Measurements from ENCODE around the gene TRA2B.

The TRA2B gene

DNA sequence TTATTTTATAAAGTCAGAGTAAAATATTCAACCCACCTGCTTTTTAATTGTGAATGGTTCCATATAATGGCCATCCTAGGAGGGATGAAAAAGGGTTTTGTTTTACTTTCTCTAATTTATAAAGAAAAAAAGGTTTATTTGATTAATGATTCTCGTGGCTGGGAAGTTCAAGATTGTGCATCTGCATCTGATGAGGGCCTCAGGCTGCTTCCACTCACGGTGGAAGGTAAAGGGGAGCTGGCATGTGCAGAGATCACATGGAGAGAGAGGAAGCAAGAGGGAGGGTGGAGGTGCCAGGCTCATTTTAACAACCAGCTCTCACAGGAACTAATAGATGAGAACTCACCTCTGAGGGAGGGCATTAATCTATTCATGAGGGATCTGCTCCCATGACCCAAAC lies 27.7 kb upstream of the TRA2B start:
- Histone ChIP-seq H3K79me2 (no peaks in the 10 kb centered on the region), H3K4me1 (peaks cover under 1% of the 10 kb centered on the region), H3K9ac (no peak overlapping the region), H3K4me3 (ENCODE audit: low read depth, low read length) (no peak overlapping the region), H3K27me3 (ENCODE audit: control insufficient read depth, insufficient read depth, low read length) (no peaks in the 10 kb centered on the region), H3K4me2 (ENCODE audit: low read length) (no peak overlapping the region), H3K36me3 (ENCODE audit: control insufficient read depth, insufficient read depth, low read length) (no peaks in the 10 kb centered on the region), H3K27ac (no peak overlapping the region), H2AFZ (no peak overlapping the region), H3K9me3 (ENCODE audit: control insufficient read depth, low read length) (no peaks in the 10 kb centered on the region)
- TF ChIP-seq, protein P1, sequence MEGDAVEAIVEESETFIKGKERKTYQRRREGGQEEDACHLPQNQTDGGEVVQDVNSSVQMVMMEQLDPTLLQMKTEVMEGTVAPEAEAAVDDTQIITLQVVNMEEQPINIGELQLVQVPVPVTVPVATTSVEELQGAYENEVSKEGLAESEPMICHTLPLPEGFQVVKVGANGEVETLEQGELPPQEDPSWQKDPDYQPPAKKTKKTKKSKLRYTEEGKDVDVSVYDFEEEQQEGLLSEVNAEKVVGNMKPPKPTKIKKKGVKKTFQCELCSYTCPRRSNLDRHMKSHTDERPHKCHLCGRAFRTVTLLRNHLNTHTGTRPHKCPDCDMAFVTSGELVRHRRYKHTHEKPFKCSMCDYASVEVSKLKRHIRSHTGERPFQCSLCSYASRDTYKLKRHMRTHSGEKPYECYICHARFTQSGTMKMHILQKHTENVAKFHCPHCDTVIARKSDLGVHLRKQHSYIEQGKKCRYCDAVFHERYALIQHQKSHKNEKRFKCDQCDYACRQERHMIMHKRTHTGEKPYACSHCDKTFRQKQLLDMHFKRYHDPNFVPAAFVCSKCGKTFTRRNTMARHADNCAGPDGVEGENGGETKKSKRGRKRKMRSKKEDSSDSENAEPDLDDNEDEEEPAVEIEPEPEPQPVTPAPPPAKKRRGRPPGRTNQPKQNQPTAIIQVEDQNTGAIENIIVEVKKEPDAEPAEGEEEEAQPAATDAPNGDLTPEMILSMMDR (IDR thresholded peaks at IDR 0.05), result no peak

DNA sequence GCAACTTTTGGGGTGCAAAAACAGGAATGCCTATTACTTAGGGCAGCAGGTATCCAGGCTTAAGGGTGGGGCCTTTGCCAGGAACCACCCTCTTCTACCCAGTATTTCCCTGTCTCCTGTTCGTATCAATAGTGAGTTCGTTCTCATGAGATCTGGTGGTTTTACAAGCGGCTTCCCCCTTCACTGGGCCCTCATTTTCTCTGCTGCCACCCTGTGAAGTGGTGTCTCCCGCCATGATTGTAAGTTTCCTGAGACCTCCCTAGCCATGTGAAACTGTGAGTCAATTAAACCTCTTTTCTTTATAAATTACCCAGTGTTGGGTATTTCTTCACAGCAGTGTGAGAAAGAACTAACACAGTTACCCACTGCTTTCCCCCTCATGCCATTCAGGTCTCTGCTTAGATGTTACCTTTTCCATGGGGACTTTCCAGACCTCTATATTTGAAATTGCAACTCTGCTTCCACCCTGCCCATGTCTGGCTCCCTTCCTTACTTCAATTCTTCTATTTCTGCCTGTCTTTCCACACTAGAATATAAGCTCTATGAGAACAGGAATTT lies 23.9 kb upstream of the TRA2B start:
- no peaks in the 10 kb centered on the region for H3K27me3 ChIP-seq (ENCODE audit: control insufficient read depth, insufficient read depth, low read length)
- H3K9ac ChIP-seq, result no peak overlapping the region
- no peaks in the 10 kb centered on the region for H3K79me2 ChIP-seq
- no peak overlapping the region for H2AFZ ChIP-seq
- no peak overlapping the region for H3K4me3 ChIP-seq (ENCODE audit: low read depth, low read length)
- TF ChIP-seq, protein P1 (IDR thresholded peaks at IDR 0.05), result no peak
- no peaks in the 10 kb centered on the region for H3K9me3 ChIP-seq (ENCODE audit: control insufficient read depth, low read length)
- no peaks in the 10 kb centered on the region for H3K36me3 ChIP-seq (ENCODE audit: control insufficient read depth, insufficient read depth, low read length)
- peaks cover 9% of the 10 kb centered on the region for H3K4me1 ChIP-seq
- no peak overlapping the region for H3K27ac ChIP-seq
- H3K4me2 ChIP-seq (ENCODE audit: low read length), result no peak overlapping the region

DNA sequence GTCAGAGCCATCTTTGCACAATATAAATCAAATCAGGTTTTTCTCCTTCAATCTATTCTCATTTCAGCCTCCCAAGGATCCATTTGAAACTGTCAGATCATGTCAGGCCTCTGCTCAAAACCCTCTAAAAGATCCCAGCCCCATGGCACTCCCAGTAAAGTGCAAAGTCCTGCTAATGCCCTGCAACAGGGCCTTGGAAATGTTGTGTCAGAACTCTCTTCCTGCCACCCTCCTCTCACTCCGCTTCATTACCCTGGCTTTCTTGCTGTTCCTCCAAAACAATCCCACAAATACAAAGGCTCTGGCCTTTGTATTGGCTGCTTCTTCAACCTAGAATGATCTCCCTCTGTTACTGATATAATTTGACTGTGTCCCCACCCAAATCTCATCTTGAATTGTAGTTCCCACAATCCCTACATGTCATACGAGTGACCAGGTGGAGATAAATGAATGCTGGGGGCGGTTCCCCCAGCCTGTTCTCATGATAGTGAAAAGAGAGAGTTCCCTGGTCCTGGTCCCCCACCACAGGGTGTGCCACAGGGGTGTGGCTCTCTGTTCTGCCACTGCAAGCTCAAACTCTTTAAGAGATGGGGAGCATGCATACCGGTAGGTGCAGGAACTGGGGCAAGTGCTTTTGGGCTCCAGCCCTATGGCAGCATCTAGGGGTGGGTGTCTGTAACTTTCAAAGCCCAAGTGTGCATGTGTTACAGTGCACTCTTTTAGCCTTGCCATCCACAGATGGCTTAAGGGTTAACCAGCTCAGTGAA lies 22.9 kb upstream of the TRA2B start:
- Histone ChIP-seq H3K9ac (no peak overlapping the region), H3K27me3 (ENCODE audit: control insufficient read depth, insufficient read depth, low read length) (no peaks in the 10 kb centered on the region), H3K4me3 (ENCODE audit: low read depth, low read length) (no peak overlapping the region), H3K9me3 (ENCODE audit: control insufficient read depth, low read length) (no peaks in the 10 kb centered on the region), H3K4me2 (ENCODE audit: low read length) (no peak overlapping the region), H3K36me3 (ENCODE audit: control insufficient read depth, insufficient read depth, low read length) (no peaks in the 10 kb centered on the region), H3K27ac (peak overlapping the region; percentile 20), H3K79me2 (no peaks in the 10 kb centered on the region), H3K4me1 (peaks cover 9% of the 10 kb centered on the region), H2AFZ (peak overlapping the region; percentile 72)
- TF ChIP-seq, protein P1 (IDR thresholded peaks at IDR 0.05), result no peak

DNA sequence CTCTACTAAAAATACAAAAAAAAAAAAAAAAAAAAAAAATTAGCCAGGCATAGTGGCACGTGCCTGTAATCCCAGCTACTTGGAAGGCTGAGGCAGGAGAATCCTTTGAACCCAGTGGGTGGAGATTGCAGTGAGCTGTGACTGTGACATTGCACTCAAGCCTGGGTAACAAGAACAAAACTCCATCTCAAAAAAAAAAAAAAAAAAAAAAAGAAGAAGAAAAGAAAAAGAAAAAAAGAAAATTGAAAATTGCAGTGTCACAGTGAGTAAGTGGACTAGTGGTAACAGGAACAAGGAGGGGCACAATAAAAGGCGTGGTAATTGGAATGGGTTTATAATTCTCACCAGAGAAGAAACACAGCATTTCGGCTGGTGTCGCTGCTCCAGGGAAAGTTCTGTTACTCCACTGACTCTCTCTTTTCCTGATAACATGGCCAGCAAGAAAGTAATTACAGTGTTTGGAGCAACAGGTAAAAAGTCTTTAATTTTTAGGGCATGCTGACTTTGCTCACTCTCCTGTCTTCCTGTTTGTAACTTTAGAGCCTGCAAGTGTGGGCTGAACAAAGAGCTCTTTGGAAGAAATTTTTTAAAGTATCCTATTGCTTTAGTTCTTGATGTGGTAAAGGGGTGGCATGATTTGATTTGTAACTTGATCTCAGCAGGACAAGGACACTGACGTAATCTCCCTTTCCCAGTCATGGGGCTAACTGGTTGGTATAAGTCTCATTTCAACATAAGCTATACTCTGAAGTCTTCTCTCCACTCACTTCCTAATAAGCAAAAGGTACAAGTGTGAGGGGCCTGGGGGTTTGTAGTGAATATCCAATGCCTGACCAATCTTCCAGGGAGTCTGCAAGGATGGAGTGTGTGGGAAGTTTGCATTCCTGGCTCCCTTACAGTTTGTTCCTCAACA lies 22.1 kb upstream of the TRA2B start:
- Histone ChIP-seq H3K9ac (no peak overlapping the region), H3K4me2 (ENCODE audit: low read length) (peak overlapping the region; percentile 58)

More for the DNA sequence above, 22.1 kb upstream of the TRA2B start:
- no peaks in the 10 kb centered on the region for H3K79me2 ChIP-seq
- H3K27me3 ChIP-seq (ENCODE audit: control insufficient read depth, insufficient read depth, low read length), result no peaks in the 10 kb centered on the region
- H3K9me3 ChIP-seq (ENCODE audit: control insufficient read depth, low read length), result no peaks in the 10 kb centered on the region
- H2AFZ ChIP-seq, result peak overlapping the region; percentile 72
- peak overlapping the region; percentile 20 for H3K27ac ChIP-seq
- no peaks in the 10 kb centered on the region for H3K36me3 ChIP-seq (ENCODE audit: control insufficient read depth, insufficient read depth, low read length)
- H3K4me1 ChIP-seq, result peaks cover 9% of the 10 kb centered on the region
- H3K4me3 ChIP-seq (ENCODE audit: low read depth, low read length), result no peak overlapping the region
- TF ChIP-seq, protein P1 (IDR thresholded peaks at IDR 0.05), result no peak
